ENCODE results near the gene SLC2A3.
"Not testable (repeated sequence)": the region's sequence is repeated elsewhere in the genome, so short reads cannot be mapped to it uniquely, and the experiment has no call there.

- not testable (repeated sequence) for TF ChIP-seq EZH2, CTCF (IDR thresholded peaks at IDR 0.05)
These were observed 36.3 kb upstream of the SLC2A3 start for GRCh38 chr12:7972269-7972668.

Data from neural progenitor cell (in vitro differentiated cells).